Measurements from ENCODE around the gene CEMIP2.

Gene CEMIP2

GRCh38 chr9:71746023-71746757, 22.1 kb downstream of the CEMIP2 start:
- DNase-seq (ENCODE audit: low read depth) = no peak

GRCh38 chr9:71744754-71745521, 23.4 kb downstream of the CEMIP2 start:
- DNase-seq (ENCODE audit: low read depth) = no peak

DNA sequence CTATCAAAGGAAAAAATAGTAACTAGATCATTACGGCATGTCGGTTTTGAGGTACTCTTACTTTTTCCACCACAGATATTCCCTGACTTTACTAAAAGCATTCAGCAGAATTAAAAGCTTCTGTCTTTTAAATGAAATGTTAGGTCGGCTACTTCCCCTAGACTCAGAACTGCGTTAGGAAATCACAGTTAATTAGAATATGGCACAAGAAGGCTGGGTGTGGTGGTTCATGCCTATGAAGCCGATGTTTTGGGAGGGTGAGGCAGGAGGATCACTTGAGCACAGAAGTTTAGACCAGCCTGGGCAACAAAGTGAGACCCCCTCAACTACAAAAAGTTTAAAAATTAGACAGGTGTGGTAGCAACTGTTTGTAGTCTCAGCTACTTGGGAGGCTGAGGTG, 24.4 kb downstream of the CEMIP2 start:
- DNase-seq (ENCODE audit: low read depth) = no peak

GRCh38 chr9:71743217-71743705, 25.1 kb downstream of the CEMIP2 start:
- no peak for DNase-seq (ENCODE audit: low read depth)

- no peak for DNase-seq (ENCODE audit: low read depth)
Measured at GRCh38 chr9:71742703-71743102, 25.6 kb downstream of the CEMIP2 start.

- no peak for DNase-seq (ENCODE audit: low read depth)
Measured at GRCh38 chr9:71741926-71742648, 26.2 kb downstream of the CEMIP2 start.

DNA sequence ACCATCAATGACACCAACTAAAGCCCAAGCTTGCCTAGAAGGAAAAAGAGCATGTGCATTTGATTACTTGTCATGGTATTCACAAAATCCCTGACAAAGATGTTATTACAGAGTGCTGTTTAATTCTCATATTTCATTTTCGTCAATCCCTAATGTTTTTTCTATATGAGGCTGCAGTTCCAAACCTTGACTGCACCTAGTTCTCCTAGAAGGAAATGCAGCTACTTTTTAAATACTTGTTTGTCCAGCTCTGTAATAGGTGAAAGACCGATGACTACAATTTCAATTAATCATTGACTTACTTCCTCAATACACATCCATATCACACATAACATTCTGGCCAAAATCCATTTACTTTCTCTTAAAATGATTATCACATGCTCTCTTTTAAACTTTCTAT, 28.1 kb downstream of the CEMIP2 start:
- DNase-seq (ENCODE audit: low read depth) = no peak

GRCh38 chr9:71737455-71737854, 30.9 kb downstream of the CEMIP2 start:
- no peak for DNase-seq (ENCODE audit: low read depth)

- DNase-seq (ENCODE audit: low read depth) = no peak
Measured at GRCh38 chr9:71736236-71736635, 32.1 kb downstream of the CEMIP2 start.

GRCh38 chr9:71734950-71735349, 33.4 kb downstream of the CEMIP2 start:
- DNase-seq (ENCODE audit: low read depth) = no peak

GRCh38 chr9:71733176-71733575, 35.1 kb downstream of the CEMIP2 start:
- DNase-seq (ENCODE audit: low read depth) = no peak

- DNase-seq (ENCODE audit: low read depth) = no peak
Measured at GRCh38 chr9:71729816-71730526, 38.3 kb downstream of the CEMIP2 start.

DNA sequence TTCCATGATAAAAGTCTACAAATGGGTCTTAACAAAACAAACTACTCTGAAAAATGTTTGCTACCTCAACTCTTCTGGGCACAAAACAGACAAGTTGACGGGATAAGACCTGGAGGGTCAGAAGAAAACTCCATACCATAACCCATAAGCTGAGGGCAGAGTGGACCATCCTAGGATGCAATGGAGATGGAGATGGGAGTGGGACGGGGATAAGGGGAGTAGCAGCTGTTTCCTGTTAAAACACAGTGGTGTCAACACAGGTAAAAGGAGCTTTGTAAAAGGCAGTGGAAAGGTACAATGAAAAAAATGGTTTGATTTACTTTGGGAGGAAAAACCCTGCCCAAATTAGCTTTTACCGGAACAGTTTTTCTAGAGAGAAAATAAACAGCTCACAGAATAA, 41.6 kb downstream of the CEMIP2 start:
- DNase-seq (ENCODE audit: low read depth) = no peak

- no peak for DNase-seq (ENCODE audit: low read depth)
Measured at GRCh38 chr9:71725590-71726338, 42.5 kb downstream of the CEMIP2 start.

DNA sequence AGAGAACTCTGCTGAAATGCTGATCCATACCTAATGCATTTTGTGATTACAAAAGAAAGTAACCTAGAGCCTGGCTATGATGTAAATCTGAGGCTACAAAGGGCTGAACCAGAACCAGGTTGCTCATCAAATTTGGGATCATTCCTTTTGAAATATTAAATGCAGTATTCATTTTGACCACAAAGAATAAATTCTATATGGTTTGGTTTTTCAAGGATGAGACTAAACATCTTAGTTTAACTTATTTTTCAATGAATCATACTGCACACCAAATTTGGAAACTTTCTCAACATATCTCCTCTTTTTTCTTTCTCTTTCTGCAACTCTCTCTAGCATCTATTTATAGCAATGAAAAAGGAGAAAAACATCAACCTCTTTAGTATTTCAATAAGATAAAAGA, 46.5 kb downstream of the CEMIP2 start:
- DNase-seq (ENCODE audit: low read depth) = no peak

DNA sequence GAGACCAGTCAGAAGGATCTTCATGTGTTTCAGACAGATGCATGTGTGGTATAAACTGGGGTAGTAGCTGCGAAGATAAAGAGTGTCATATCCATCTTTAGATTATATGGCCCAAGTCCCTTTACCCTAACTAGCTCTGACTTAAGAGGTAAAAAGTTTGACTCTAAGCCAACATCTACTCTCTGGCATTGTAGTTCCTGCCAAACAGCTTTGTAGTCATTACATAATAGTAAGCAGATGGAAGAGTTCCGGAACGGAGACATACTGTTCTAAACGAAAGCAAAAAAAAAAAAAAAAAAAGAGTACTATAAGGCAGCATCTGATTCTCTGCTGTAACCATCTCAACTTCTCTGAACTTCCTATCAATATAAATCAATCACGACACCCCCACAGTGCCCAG, 48.8 kb downstream of the CEMIP2 start:
- DNase-seq (ENCODE audit: low read depth) = no peak

- no peak for DNase-seq (ENCODE audit: low read depth)
Measured at GRCh38 chr9:71719088-71719487, 49.2 kb downstream of the CEMIP2 start.

DNA sequence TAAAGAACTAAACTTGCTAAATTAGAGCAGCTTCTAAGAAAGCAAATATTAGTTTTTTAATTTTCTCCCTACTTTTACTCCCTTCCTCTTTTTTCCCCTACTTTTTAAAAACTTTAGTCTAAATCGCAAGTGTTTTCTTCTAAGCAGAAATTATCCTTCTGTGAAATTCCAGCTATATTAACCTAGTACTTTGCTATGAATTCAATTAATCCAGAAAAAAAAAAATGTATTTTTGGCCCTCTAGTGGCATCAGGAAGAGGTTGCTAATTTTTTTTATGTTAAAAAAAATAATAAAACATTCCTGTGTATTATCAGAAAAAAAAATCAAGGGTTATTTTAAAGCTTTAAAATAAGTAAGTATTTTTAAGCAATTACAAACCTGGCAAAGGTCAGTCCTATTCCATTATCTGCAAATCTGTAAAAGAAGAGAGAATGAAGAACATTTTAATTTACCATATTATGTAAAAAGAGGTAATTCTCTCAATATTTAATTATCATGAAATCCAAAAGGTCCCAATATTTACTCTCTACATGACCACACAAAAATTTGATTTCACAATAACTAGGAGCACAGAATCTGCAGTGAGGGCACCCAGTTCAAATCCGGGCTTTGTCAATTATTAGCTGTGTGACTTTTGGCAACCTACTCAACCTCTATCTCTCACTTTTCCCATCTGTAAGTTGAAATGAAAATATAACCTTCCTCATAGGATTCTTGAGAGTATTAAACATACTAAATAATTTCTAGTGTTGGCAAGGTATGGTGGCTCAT, 52.0 kb downstream of the CEMIP2 start:
- no peak for DNase-seq (ENCODE audit: low read depth)

GRCh38 chr9:71710856-71711255, 57.5 kb downstream of the CEMIP2 start:
- no peak for DNase-seq (ENCODE audit: low read depth)

- no peak for DNase-seq (ENCODE audit: low read depth)
Measured at GRCh38 chr9:71710201-71710600, 58.1 kb downstream of the CEMIP2 start.

- DNase-seq (ENCODE audit: low read depth) = no peak
Measured at GRCh38 chr9:71709384-71709783, 58.9 kb downstream of the CEMIP2 start.

Measured in stimulated activated CD8-positive, alpha-beta memory T cell treated with anti-CD3 and anti-CD28 coated beads, Interleukin-12 subunit alpha, Interleukin-12 subunit beta, amount 100 ng/mL, for 1 hour (primary cell).